ENCODE data around the gene SIX5. TPM values are rescaled to one million over a fixed set of nuclear protein-coding genes. Genes with fewer than 3 reads are reported as not detected.

Gene SIX5
- total and polyA plus RNA-seq, 9 of the 15 experiments (the other 6 are each of a cell fraction or from before 2014, with no cell fraction given): 1.4 to 17.2 (median 7.4) TPM; not detected in 2

DNA sequence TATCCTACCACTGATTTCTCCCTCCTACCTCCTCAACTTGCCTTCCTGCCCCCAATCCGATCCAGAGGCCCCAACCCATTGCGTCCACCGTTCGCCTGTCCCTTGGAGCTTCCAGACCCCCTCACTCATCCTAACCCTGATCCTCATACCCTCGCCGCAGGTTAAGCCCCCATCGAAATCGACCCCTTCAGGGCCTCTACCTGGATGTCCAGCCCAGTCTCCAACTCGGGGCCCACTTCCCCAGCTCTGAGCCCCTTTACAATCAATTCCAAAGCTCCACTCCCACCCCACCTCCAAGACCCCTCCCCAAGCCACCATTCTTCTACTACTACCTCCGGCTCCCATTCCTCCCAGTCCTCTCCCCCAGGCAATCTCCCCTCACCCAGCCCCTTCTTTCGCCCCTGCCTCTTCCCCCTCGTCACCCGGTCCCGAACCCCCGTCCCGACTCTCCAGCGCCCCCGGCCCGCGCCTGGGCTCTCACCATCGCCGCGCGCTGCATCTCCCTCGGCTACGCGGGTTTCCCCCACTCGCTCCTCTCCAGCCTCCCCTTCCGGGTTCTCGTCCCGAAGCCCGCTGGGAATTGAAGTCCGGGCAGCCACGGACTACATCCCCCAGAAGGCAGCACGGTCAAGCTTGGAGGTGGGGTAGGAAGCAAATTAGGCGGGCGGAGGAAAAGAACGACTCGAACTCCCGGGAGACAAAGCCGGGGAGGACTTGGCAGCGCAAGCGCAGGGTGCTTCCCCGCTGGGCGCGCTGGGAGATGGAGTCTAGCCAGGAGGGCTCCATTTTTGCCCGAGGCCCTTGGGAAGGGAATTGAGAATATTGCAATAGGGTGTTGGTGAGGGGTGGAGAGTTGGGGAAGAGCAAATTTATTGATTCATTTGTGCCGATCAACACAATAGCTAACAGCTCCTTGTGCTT is 38.4 kb downstream of the SIX5 start, which contains the start of gene FBXO46 (continued):
- TF ChIP-seq, protein P1, sequence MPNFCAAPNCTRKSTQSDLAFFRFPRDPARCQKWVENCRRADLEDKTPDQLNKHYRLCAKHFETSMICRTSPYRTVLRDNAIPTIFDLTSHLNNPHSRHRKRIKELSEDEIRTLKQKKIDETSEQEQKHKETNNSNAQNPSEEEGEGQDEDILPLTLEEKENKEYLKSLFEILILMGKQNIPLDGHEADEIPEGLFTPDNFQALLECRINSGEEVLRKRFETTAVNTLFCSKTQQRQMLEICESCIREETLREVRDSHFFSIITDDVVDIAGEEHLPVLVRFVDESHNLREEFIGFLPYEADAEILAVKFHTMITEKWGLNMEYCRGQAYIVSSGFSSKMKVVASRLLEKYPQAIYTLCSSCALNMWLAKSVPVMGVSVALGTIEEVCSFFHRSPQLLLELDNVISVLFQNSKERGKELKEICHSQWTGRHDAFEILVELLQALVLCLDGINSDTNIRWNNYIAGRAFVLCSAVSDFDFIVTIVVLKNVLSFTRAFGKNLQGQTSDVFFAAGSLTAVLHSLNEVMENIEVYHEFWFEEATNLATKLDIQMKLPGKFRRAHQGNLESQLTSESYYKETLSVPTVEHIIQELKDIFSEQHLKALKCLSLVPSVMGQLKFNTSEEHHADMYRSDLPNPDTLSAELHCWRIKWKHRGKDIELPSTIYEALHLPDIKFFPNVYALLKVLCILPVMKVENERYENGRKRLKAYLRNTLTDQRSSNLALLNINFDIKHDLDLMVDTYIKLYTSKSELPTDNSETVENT (CRISPR knock-in tag; IDR thresholded peaks at IDR 0.05): no peak
- no peak for TF ChIP-seq NR1H2 (CRISPR knock-in tag; IDR thresholded peaks at IDR 0.05)
- TF ChIP-seq EZH2 (IDR thresholded peaks at IDR 0.05; ENCODE audit: borderline replicate concordance, low read depth, low read length): no peak
- no peak for TF ChIP-seq ETS2 (tag; IDR thresholded peaks at IDR 0.05; ENCODE audit: borderline replicate concordance, poor library complexity, severe bottlenecking)
- no peak for TF ChIP-seq ZNF24 (IDR thresholded peaks at IDR 0.05)
- no peak for TF ChIP-seq DDX20 (tag; IDR thresholded peaks at IDR 0.05; ENCODE audit: low read depth)
- TF ChIP-seq HCFC1 (IDR thresholded peaks at IDR 0.05; ENCODE audit: low read depth, low read length): peak; percentile 98
- TF ChIP-seq, protein P2, sequence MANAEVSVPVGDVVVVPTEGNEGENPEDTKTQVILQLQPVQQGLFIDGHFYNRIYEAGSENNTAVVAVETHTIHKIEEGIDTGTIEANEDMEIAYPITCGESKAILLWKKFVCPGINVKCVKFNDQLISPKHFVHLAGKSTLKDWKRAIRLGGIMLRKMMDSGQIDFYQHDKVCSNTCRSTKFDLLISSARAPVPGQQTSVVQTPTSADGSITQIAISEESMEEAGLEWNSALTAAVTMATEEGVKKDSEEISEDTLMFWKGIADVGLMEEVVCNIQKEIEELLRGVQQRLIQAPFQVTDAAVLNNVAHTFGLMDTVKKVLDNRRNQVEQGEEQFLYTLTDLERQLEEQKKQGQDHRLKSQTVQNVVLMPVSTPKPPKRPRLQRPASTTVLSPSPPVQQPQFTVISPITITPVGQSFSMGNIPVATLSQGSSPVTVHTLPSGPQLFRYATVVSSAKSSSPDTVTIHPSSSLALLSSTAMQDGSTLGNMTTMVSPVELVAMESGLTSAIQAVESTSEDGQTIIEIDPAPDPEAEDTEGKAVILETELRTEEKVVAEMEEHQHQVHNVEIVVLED (CRISPR knock-in tag; IDR thresholded peaks at IDR 0.05): 0 out of 2 replicates have a peak, but pooled peaks have one; percentile 24
- TF ChIP-seq TRIM25 (IDR thresholded peaks at IDR 0.05; ENCODE audit: borderline replicate concordance): 0 out of 2 replicates have a peak, but pooled peaks have one; percentile 91
- TF ChIP-seq TRIM24 (IDR thresholded peaks at IDR 0.05): 0 out of 4 replicates have a peak, but pooled peaks of 1 of the 2 experiments have one; percentile 15
- TF ChIP-seq, protein P3, sequence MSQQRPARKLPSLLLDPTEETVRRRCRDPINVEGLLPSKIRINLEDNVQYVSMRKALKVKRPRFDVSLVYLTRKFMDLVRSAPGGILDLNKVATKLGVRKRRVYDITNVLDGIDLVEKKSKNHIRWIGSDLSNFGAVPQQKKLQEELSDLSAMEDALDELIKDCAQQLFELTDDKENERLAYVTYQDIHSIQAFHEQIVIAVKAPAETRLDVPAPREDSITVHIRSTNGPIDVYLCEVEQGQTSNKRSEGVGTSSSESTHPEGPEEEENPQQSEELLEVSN (IDR thresholded peaks at IDR 0.05; ENCODE audit: borderline replicate concordance in 1 of 2, extremely low read depth in 1 of 2, insufficient read depth in 1 of 2, insufficient read length in 1 of 2, low read depth in 1 of 2, low read length in 1 of 2, poor library complexity in 1 of 2, severe bottlenecking in 1 of 2): peak in 1 of 2 experiments; percentile 38
- TF ChIP-seq ZNF23 (CRISPR knock-in tag; IDR thresholded peaks at IDR 0.05): no peak
- no peak for TF ChIP-seq ZBTB12 (CRISPR knock-in tag; IDR thresholded peaks at IDR 0.05)
- no peak for TF ChIP-seq ZNF282 (CRISPR knock-in tag; IDR thresholded peaks at IDR 0.05)
- TF ChIP-seq PYGO2 (tag; IDR thresholded peaks at IDR 0.05): no peak
- TF ChIP-seq TCF3 (CRISPR knock-in tag; IDR thresholded peaks at IDR 0.05): no peak
